CD8-positive, alpha-beta memory T cell (primary cell): ENCODE results near the gene OPRM1. TPM values are rescaled to one million over a fixed set of nuclear protein-coding genes. Genes with fewer than 3 reads are reported as not detected.

Experiments
- CTCF ChIA-PET: fragments of 350-600 bp; sonication (Branson Sonifier 250); formaldehyde crosslinking; loops from one replicate; lab custom pipeline; 2021; ENCODE audit warnings: antibody characterized with exemption; lab: Charles Lee
- POLR2A ChIA-PET: fragments of 350-600 bp; sonication (Branson Sonifier 250); formaldehyde crosslinking; loops from one replicate; lab custom pipeline; 2021; ENCODE audit warnings: antibody characterized with exemption; lab: Charles Lee
- DNase-seq, 5 donors: peaks; one replicate each; pipeline versions ENCODE4 v3.0.0 to v3.0.0-alpha.2; 2020 to 2022; ENCODE audit warnings: mixed read lengths in 1 of 5
- H3K27ac ChIP-seq: one replicate; pipeline ENCODE4 v1.7.0; 2013; ENCODE audit warnings: low read depth, mild to moderate bottlenecking, low read length, moderate library complexity
- H3K27me3 ChIP-seq: 2 replicates; pipeline ENCODE4 v1.7.0; 2013; ENCODE audit warnings: low read length, mild to moderate bottlenecking; ENCODE audit not compliant: insufficient read depth, poor library complexity, severe bottlenecking
- H3K36me3 ChIP-seq: 2 replicates; pipeline ENCODE4 v1.7.0; 2013; ENCODE audit warnings: mild to moderate bottlenecking, low read length, moderate library complexity; ENCODE audit not compliant: insufficient read depth
- H3K4me1 ChIP-seq: 2 replicates; pipeline ENCODE4 v1.7.0; 2013; ENCODE audit warnings: mild to moderate bottlenecking, low read length, moderate library complexity; ENCODE audit not compliant: insufficient read depth
- H3K4me3 ChIP-seq: 2 replicates; pipeline ENCODE4 v1.7.0; 2013; ENCODE audit warnings: mild to moderate bottlenecking, low read length
- H3K9me3 ChIP-seq: 2 replicates; pipeline ENCODE4 v1.7.0; 2013; ENCODE audit warnings: mild to moderate bottlenecking, low read length
- H3K27ac Mint-ChIP-seq, 8 donors: one replicate each; pipeline ENCODE4 v1.8.0; 2020 to 2021; ENCODE audit warnings: mixed read lengths in 8 of 8, mild to moderate bottlenecking in 6 of 8, inconsistent platforms in 3 of 8, moderate library complexity in 3 of 8
- H3K27me3 Mint-ChIP-seq, 2 donors: one replicate each; pipeline ENCODE4 v1.8.0; 2020 to 2021; ENCODE audit warnings: mixed read lengths in 2 of 2, mild to moderate bottlenecking in 1 of 2, moderate library complexity in 1 of 2
- H3K36me3 Mint-ChIP-seq, 3 donors: one replicate each; pipeline ENCODE4 v1.8.0; 2020 to 2021; ENCODE audit warnings: mixed read lengths in 3 of 3, inconsistent platforms in 1 of 3, mild to moderate bottlenecking in 1 of 3
- H3K4me1 Mint-ChIP-seq, 3 donors: one replicate each; pipeline ENCODE4 v1.8.0; 2020 to 2021; ENCODE audit warnings: mixed read lengths in 3 of 3, inconsistent platforms in 1 of 3, mild to moderate bottlenecking in 1 of 3
- H3K4me3 Mint-ChIP-seq, 7 donors: one replicate each; pipeline ENCODE4 v1.8.0; 2020 to 2021; ENCODE audit warnings: mixed read lengths in 7 of 7, mild to moderate bottlenecking in 6 of 7, moderate library complexity in 4 of 7, inconsistent platforms in 2 of 7
- H3K9me3 Mint-ChIP-seq, 5 donors: one replicate each; pipeline ENCODE4 v1.8.0; 2020 to 2022; ENCODE audit warnings: mixed read lengths in 5 of 5, mild to moderate bottlenecking in 3 of 5, moderate library complexity in 2 of 5, inconsistent platforms in 1 of 5
- polyA plus RNA-seq: library from polyadenylated mRNA; unstranded; fragments of 300-500 nt; fragmentation: Illumina TruSeq; gene quantifications from one replicate; pipeline ENCODE4 v1.2.3, GENCODE V29; 2021
- total RNA-seq, 2 experiments: library from RNA; stranded (reverse); gene quantifications; one replicate each; pipeline ENCODE4 v1.2.3, GENCODE V29; 2021

The OPRM1 gene
- total and polyA plus RNA-seq, 3 experiments from 2014 or later: not detected

DNA sequence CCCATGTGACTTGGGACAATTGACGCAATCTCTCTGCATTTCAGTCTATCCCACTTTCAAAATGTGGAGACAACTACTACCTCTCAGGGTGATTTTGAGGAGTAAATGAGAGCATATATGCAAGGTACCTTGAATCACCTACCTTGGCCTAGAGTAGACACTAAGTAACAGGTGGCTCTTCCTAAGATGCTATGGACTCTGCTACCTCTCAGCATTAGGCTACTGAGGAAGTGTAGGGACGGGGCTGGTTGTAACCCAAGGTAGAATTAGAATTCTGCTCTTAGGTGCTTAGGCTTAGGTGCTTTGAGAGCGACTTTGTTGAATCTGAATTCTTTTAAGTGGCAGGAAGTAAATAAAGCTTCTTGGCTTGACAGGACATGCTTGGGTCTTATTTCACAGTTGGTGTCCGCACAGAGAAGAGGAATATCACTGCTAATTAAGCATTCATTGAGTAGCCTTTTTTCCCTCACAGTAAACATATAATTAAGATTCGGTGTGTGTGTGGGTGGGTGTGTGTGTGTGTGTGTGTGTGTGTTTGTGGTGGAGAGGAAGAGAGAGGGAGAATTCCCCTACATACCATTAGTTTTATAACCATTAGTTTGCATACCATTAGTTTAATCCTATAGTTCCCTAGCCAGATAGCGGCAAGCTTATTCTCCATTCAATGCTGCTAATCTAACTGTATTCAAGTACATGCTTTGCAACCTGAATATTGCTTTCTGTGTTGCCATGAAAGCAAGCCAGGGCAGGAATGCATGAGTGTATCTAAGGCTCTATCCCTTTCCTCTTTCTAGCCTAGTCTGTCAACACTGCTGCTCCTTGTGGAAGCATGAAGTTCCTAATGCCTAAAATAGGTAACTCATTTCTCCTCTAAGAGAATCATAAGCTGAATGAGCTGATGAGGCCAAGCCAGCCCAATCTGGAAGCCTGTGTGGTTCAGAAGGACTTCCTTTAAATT lies 205.0 kb downstream of the OPRM1 start:
- no peaks in the 10 kb centered on the region for H3K27me3 ChIP-seq
- peaks cover 17 to 58% (median 26%) of the 10 kb centered on the region in 3 donors for H3K36me3 Mint-ChIP-seq
- peak overlapping the region; percentile 93 to 98 (median 95) for H3K27ac Mint-ChIP-seq
- H3K9me3 Mint-ChIP-seq: no peaks in the 10 kb centered on the region
- no peaks in the 10 kb centered on the region for H3K27me3 Mint-ChIP-seq
- ChIA-PET POLR2A (interaction anchor here (0.7 to 1.7 kb wide), 3 partner anchors 9 to 17 kb away, joined by 3 to 8 read pairs (median 4); no protein-coding TSS in a partner anchor), CTCF (interaction anchor here (1.7 to 5.2 kb wide), 3 partner anchors 11 to 32 kb away, joined by 4 to 18 read pairs (median 14); no protein-coding TSS in a partner anchor)
- H3K9me3 ChIP-seq: no peaks in the 10 kb centered on the region
- H3K36me3 ChIP-seq: no peaks in the 10 kb centered on the region
- peaks cover 70% of the 10 kb centered on the region for H3K4me1 ChIP-seq
- peak overlapping the region; percentile 35 for H3K27ac ChIP-seq
- H3K4me3 ChIP-seq: peak overlapping the region; percentile 87
- H3K4me3 Mint-ChIP-seq: peak overlapping the region; percentile 91 to 99 (median 95)
- no peak for DNase-seq
- H3K4me1 Mint-ChIP-seq: peaks cover 72 to 88% (median 79%) of the 10 kb centered on the region in 3 donors

DNA sequence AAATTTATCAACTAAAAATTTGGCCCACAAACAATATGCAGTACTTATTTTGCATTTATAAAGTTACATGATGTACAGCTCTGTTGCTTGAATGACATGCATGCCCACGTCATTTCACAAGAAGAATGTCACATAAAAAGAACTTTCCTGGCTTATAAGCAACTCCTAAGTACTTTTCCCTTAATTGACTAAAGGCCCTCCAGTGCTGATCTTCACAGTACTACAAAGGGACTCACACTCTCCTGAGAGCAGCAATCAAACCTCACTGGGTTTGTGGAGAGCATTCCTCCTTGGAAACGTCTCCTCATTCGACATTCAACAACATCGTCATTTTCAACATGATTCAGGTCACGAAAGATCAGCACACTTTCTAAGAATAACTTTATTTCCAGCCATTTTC lies 206.5 kb downstream of the OPRM1 start:
- CTCF ChIA-PET: interaction anchor here (1.7 to 2.7 kb wide), 2 partner anchors 13 to 31 kb away, joined by 4 to 14 read pairs; no protein-coding TSS in a partner anchor
- Histone ChIP-seq H3K4me3 (peak overlapping the region; percentile 87), H3K9me3 (no peaks in the 10 kb centered on the region), H3K4me1 (peaks cover 68% of the 10 kb centered on the region), H3K27me3 (no peaks in the 10 kb centered on the region), H3K36me3 (no peaks in the 10 kb centered on the region), H3K27ac (peak overlapping the region; percentile 72)
- peak overlapping the region; percentile 93 to 98 (median 95) for H3K27ac Mint-ChIP-seq
- DNase-seq: peak in 1 of 5 donors; percentile 25
- H3K4me3 Mint-ChIP-seq: peak overlapping the region; percentile 91 to 99 (median 95)
- no peaks in the 10 kb centered on the region for H3K27me3 Mint-ChIP-seq
- POLR2A ChIA-PET: interaction anchor here (0.7 kb wide), 1 partner anchor 39 kb away, joined by 5 read pairs; no protein-coding TSS in a partner anchor
- no peaks in the 10 kb centered on the region for H3K9me3 Mint-ChIP-seq
- H3K4me1 Mint-ChIP-seq: peaks cover 72 to 88% (median 79%) of the 10 kb centered on the region in 3 donors
- H3K36me3 Mint-ChIP-seq: peaks cover 16 to 53% (median 26%) of the 10 kb centered on the region in 3 donors

DNA sequence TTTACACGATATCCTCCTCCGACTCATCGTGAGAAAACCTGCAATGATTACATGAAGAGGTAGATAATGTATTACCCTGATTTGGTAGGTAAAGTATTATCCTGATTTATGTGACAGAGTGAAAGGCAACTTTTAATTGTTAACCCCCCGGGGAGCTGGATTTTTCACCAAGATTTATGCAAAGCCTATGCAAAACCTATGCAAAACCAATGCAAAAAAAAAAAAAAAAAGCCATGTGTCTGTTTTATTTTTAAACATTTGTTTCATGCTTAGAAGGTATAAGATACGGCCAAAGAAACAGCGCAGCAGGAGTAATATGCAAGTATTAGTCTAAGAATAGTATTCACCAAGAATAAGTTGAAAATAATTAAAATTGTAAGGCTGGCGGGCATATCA lies 207.7 kb downstream of the OPRM1 start:
- Mint-ChIP-seq H3K27me3 (no peaks in the 10 kb centered on the region), H3K27ac (peak overlapping the region; percentile 93 to 98 (median 95)), H3K9me3 (no peaks in the 10 kb centered on the region), H3K4me1 (peaks cover 72 to 88% (median 80%) of the 10 kb centered on the region in 3 donors), H3K4me3 (peak overlapping the region; percentile 91 to 99 (median 95)), H3K36me3 (peaks cover 11 to 46% (median 22%) of the 10 kb centered on the region in 3 donors)
- Histone ChIP-seq H3K4me3 (peak overlapping the region; percentile 87), H3K36me3 (no peaks in the 10 kb centered on the region), H3K9me3 (no peaks in the 10 kb centered on the region), H3K27ac (peak overlapping the region; percentile 72), H3K4me1 (peaks cover 68% of the 10 kb centered on the region), H3K27me3 (no peaks in the 10 kb centered on the region)
- ChIA-PET POLR2A (interaction anchor here (0.7 to 1.5 kb wide), 5 partner anchors 10 to 31 kb away, joined by 3 to 10 read pairs (median 7); no protein-coding TSS in a partner anchor), CTCF (interaction anchor here (1.2 to 4.1 kb wide), 6 partner anchors 14 to 92 kb away, joined by 3 to 24 read pairs (median 8); no protein-coding TSS in a partner anchor)
- no peak for DNase-seq

DNA sequence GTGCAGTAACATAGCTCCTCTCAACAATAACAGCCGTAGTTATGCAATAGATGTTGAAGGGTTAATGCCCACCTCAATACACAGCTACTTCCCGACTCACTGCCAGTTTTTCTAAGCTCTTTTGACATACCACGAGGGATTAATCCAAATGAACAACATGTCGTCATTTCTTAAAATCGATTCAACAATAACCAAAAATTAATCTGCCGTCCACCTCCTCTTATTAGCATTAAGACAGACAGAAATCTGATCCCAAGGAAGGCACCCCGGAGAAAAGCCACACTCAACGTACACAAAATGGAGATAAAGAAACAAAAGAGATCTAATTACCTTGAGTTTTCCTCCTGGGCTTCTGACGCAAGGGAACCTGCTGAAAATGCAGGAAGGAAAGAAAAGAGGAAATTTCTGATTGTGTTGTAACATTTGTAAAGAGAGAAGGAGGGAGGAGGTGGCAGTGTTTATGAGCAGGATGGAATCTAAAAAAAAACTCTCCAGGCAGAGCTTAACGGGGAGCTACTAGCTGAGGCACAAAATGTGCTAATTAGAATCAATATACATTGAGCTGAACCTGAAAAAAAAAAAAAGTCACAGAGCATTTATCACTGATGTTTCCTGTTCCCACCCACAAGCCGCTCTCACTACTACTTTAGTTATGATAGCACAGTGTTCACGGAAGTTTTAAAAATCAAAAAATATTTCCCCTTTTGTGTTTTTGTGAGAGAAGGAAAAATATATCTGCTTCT lies 208.2 kb downstream of the OPRM1 start:
- peak overlapping the region; percentile 93 to 98 (median 95) for H3K27ac Mint-ChIP-seq
- ChIA-PET POLR2A (interaction anchor here (0.7 to 1.5 kb wide), 5 partner anchors 10 to 30 kb away, joined by 3 to 10 read pairs (median 7); no protein-coding TSS in a partner anchor), CTCF (interaction anchor here (1.0 to 4.1 kb wide), 10 partner anchors 9 to 93 kb away, joined by 3 to 24 read pairs (median 6); no protein-coding TSS in a partner anchor)
- H3K9me3 Mint-ChIP-seq: no peaks in the 10 kb centered on the region
- Histone ChIP-seq H3K4me1 (peaks cover 68% of the 10 kb centered on the region), H3K9me3 (no peaks in the 10 kb centered on the region), H3K27me3 (no peaks in the 10 kb centered on the region), H3K4me3 (peak overlapping the region; percentile 87), H3K27ac (peak overlapping the region; percentile 72), H3K36me3 (no peaks in the 10 kb centered on the region)
- H3K27me3 Mint-ChIP-seq: no peaks in the 10 kb centered on the region
- H3K4me3 Mint-ChIP-seq: peak overlapping the region; percentile 91 to 99 (median 95)
- peak in 4 of 5 donors; percentile 20 to 60 (median 56) for DNase-seq
- H3K4me1 Mint-ChIP-seq: peaks cover 72 to 88% (median 80%) of the 10 kb centered on the region in 3 donors
- peaks cover 9 to 43% (median 21%) of the 10 kb centered on the region in 3 donors for H3K36me3 Mint-ChIP-seq

DNA sequence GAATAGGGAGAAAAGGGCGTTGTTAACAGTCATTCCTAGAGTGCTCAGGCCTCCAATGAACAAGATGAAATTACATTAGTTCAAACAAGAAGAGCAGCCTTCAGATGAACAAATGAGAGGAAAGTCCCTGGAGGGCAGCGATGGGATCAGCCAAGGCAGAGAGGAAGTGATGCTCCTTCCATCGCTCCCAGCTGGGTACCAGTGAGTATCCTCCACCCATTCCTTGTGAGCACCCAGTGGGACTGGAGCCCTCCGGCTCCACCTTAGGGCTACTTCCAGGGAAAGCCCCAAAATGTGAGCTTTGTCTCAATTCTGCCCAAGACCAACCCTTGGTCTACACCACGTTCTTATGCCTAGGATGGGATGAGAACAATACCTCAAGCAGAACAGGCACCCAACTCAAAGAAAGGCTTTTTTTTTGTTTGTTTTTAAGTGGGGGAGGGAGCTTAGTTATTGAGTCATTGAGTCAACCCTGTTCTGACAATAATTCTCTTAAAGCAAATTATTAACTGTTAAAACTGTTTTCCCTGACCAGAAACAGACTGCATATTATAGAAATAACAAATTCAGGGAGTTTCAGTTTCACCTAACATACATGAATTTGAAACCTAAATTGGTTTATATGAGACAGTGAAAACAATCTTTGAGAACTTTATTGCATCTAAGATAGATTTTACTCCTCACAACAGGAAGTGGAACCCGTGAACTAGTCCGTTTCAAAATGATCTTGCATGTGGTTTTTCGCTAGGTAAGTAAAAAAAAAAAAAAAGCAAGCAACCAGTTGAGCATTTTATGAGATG lies 210.7 kb downstream of the OPRM1 start:
- Histone ChIP-seq H3K4me3 (peak overlapping the region; percentile 60), H3K27ac (peak overlapping the region; percentile 51), H3K9me3 (no peaks in the 10 kb centered on the region), H3K36me3 (no peaks in the 10 kb centered on the region), H3K27me3 (no peaks in the 10 kb centered on the region), H3K4me1 (peaks cover 54% of the 10 kb centered on the region)
- peaks cover 56 to 81% (median 69%) of the 10 kb centered on the region in 3 donors for H3K4me1 Mint-ChIP-seq
- CTCF ChIA-PET: interaction anchor here (1.1 to 4.1 kb wide), 4 partner anchors 9 to 32 kb away, joined by 3 to 24 read pairs (median 4); no protein-coding TSS in a partner anchor
- peaks cover 0 to 4% (median 3%) of the 10 kb centered on the region in 5 donors for H3K9me3 Mint-ChIP-seq
- peaks cover 3 to 25% (median 12%) of the 10 kb centered on the region in 3 donors for H3K36me3 Mint-ChIP-seq
- H3K4me3 Mint-ChIP-seq: peak overlapping the region; percentile 75 to 90 (median 83)
- H3K27me3 Mint-ChIP-seq: no peaks in the 10 kb centered on the region
- H3K27ac Mint-ChIP-seq: peak overlapping the region; percentile 93 to 96 (median 95)
- peak in 4 of 5 donors; percentile 32 to 76 (median 58) for DNase-seq
- POLR2A ChIA-PET: interaction anchor here (0.6 to 1.0 kb wide), 2 partner anchors 17 to 35 kb away, joined by 3 read pairs; no protein-coding TSS in a partner anchor

DNA sequence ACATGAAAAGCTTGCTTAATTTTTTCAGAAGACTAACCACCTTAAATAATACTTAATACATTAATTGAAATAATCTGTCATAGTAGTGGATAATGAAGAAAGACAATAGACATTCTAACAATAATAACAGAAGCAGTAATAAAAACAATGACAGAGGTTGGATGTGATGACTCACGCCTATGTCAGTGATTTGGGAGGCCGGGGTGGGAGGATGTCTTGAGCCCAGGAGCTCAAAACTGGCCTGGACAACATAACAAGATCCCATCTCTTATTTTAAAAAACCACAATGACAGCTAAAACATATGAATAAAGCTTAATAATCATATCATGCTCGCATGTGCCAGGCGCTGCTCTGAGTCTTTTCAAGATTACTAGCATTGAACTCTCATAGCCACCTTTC lies 212.1 kb downstream of the OPRM1 start:
- peaks cover 51% of the 10 kb centered on the region for H3K4me1 ChIP-seq
- Mint-ChIP-seq H3K36me3 (peaks cover 1 to 21% (median 17%) of the 10 kb centered on the region in 3 donors), H3K4me1 (peaks cover 52 to 69% (median 61%) of the 10 kb centered on the region in 3 donors), H3K27ac (peak overlapping the region in 4 of 8 donors; percentile 3 to 50 (median 6)), H3K27me3 (no peaks in the 10 kb centered on the region), H3K4me3 (no peak overlapping the region), H3K9me3 (peaks cover 4 to 13% (median 9%) of the 10 kb centered on the region in 5 donors)
- POLR2A ChIA-PET: interaction anchor here (0.9 kb wide), 1 partner anchor 26 kb away, joined by 3 read pairs; no protein-coding TSS in a partner anchor
- CTCF ChIA-PET: interaction anchor here (1.3 to 1.5 kb wide), 2 partner anchors 14 to 27 kb away, joined by 4 to 5 read pairs; no protein-coding TSS in a partner anchor
- no peaks in the 10 kb centered on the region for H3K27me3 ChIP-seq
- H3K27ac ChIP-seq: no peak overlapping the region
- peaks cover 4% of the 10 kb centered on the region for H3K9me3 ChIP-seq
- no peak overlapping the region for H3K4me3 ChIP-seq
- no peak for DNase-seq
- no peaks in the 10 kb centered on the region for H3K36me3 ChIP-seq
